Activated naive CD4-positive, alpha-beta T cell treated with anti-CD3 and anti-CD28 coated beads, Interleukin-2, amount 50 U/mL, for 24 hours (primary cell): Measurements from ENCODE around the gene CADM1.

Experiments
- H3K27ac Mint-ChIP-seq: one replicate; pipeline ENCODE4 v1.8.0; 2021; ENCODE audit warnings: mild to moderate bottlenecking, mixed read lengths
- H3K27me3 Mint-ChIP-seq: one replicate; pipeline ENCODE4 v1.8.0; 2021; ENCODE audit warnings: mixed read lengths
- H3K36me3 Mint-ChIP-seq: one replicate; pipeline ENCODE4 v1.8.0; 2021; ENCODE audit warnings: mixed read lengths
- H3K4me1 Mint-ChIP-seq: one replicate; pipeline ENCODE4 v1.8.0; 2021; ENCODE audit warnings: mixed read lengths
- H3K4me3 Mint-ChIP-seq: one replicate; pipeline ENCODE4 v1.8.0; 2021; ENCODE audit warnings: mild to moderate bottlenecking, mixed read lengths
- H3K9me3 Mint-ChIP-seq: one replicate; pipeline ENCODE4 v1.8.0; 2021; ENCODE audit warnings: mixed read lengths

The CADM1 gene

DNA sequence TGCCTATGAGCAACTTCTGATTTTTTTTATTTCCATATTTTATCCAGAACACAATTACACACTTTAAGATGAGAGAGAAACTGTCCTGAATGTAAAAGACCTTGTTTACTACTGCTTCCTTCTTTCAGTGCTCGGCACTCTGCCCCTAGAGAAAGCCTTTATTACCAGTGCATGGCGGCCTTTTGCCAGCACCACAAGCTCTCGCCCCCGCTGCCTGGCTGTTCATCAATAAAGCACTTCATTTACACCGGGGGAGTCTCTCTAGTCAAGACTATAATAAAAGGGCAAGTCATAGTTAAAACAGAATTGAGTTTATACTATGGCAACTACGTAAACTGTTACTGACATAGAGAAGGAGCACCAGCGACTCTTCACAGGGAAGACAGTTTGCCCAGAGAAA is 259.5 kb downstream of the CADM1 start:
- Mint-ChIP-seq H3K36me3 (no peaks in the 10 kb centered on the region), H3K27me3 (no peaks in the 10 kb centered on the region), H3K27ac (no peak overlapping the region), H3K4me1 (no peaks in the 10 kb centered on the region), H3K9me3 (no peaks in the 10 kb centered on the region), H3K4me3 (no peak overlapping the region)

DNA sequence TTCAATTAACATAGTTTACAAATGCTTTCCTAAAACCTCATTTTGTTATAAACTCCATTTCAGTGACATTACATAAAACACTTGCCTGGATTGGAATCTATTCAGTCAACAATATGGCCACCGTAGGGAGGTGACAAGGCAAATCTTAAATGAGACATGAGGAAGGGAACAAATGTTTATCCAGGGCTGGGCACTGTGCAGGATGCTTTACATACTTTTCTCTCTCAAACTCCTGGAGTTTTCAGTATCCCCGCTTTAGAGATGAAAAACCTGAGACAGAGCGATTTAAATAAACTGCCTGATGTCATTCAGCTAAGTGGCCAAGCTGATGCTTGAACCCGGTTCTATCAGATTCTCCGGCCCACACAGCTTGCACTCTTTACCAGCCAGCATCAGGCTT is 259.9 kb downstream of the CADM1 start:
- Mint-ChIP-seq H3K4me3 (no peak overlapping the region), H3K36me3 (no peaks in the 10 kb centered on the region), H3K9me3 (no peaks in the 10 kb centered on the region), H3K4me1 (no peaks in the 10 kb centered on the region), H3K27ac (no peak overlapping the region), H3K27me3 (no peaks in the 10 kb centered on the region)

GRCh38 chr11:115242982-115243381 is 261.2 kb downstream of the CADM1 start:
- Mint-ChIP-seq H3K27me3 (no peaks in the 10 kb centered on the region), H3K9me3 (no peaks in the 10 kb centered on the region), H3K27ac (no peak overlapping the region)

DNA sequence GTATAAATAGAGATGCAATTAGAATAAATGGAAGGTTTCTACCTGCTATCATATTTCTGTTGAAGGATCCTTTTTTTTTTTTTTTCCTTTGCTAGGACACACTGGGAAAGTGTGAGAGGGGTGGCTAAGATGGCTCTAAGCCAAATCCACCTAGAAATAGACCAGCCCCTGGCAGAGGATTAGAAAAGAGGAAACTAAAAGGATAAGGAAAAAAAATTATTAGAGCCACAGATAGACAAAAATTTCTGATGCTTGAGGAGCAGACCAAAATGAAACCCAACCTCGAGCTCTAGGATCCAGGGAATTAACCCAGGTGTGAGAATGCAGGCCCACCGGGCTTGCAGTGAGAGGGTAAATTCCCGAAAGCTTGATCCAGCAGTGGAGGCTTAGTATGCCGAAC is 262.3 kb downstream of the CADM1 start:
- Mint-ChIP-seq H3K36me3 (no peaks in the 10 kb centered on the region), H3K27me3 (no peaks in the 10 kb centered on the region), H3K9me3 (no peaks in the 10 kb centered on the region), H3K27ac (no peak overlapping the region), H3K4me1 (no peaks in the 10 kb centered on the region), H3K4me3 (no peak overlapping the region)

More at GRCh38 chr11:115242982-115243381, 261.2 kb downstream of the CADM1 start:
- no peak overlapping the region for H3K4me3 Mint-ChIP-seq
- no peaks in the 10 kb centered on the region for H3K36me3 Mint-ChIP-seq
- H3K4me1 Mint-ChIP-seq, result no peaks in the 10 kb centered on the region

DNA sequence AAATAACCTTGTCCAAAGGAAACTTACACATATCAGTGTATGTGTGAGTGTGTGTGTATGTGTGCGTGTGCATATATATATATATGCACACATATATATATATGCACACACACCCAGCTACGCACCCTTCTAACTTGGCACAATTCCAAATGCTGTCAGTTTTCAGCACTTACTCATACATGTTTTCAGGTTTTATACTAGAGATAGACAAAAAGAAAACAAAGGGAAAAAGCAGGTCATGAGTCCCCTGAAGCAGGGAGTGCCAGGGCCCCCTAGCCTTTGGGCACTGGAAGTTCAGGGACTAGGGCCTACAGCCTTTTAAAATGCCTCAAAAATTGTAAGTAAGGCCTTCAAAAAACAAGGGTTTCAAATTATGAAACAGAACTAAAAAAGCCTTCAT is 265.4 kb downstream of the CADM1 start:
- Mint-ChIP-seq H3K36me3 (no peaks in the 10 kb centered on the region), H3K27me3 (no peaks in the 10 kb centered on the region), H3K4me1 (no peaks in the 10 kb centered on the region), H3K9me3 (no peaks in the 10 kb centered on the region), H3K4me3 (no peak overlapping the region), H3K27ac (no peak overlapping the region)

GRCh38 chr11:115238086-115238485 is 266.1 kb downstream of the CADM1 start:
- Mint-ChIP-seq H3K36me3 (no peaks in the 10 kb centered on the region), H3K4me1 (no peaks in the 10 kb centered on the region), H3K9me3 (no peaks in the 10 kb centered on the region), H3K27ac (no peak overlapping the region), H3K4me3 (no peak overlapping the region), H3K27me3 (no peaks in the 10 kb centered on the region)

DNA sequence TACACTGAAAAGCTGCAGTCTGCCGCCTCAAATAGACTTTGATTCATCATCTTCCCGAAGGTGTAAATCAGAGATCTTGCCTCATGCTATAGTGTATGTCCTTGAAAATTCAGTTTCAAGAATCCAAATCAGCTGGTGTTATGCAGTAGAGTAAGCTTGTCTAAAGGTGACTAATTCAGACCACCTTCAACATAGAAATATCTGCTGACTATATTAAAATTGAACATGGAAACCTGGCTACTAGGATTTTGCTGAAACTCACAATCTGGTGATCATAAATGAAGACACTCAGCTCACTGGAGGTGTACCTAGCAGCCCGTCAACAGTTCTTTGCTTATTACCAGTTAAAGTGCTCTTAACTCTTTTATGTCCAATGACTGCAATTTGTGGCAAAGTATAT is 266.6 kb downstream of the CADM1 start:
- H3K4me3 Mint-ChIP-seq, result no peak overlapping the region
- no peak overlapping the region for H3K27ac Mint-ChIP-seq
- no peaks in the 10 kb centered on the region for H3K36me3 Mint-ChIP-seq
- H3K9me3 Mint-ChIP-seq, result no peaks in the 10 kb centered on the region
- H3K4me1 Mint-ChIP-seq, result no peaks in the 10 kb centered on the region
- H3K27me3 Mint-ChIP-seq, result no peaks in the 10 kb centered on the region

DNA sequence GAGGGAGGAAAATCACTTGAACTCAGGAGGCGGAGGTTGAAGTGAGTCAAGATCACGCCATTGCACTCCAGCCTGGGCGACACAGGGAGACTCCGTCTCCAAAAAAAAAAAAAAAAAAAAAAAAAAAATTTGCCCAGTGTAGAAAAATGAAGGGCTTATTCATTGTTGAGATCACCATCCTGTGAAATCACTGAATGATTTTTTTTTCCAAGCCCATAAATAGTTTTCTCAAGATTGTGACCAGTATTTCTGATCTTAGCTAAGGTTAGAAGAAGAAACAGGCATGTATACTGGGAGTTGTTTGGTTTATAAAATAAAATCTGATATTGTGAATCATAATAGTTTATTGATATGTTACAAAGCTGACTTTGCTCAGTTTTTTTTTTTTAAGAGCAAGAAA is 269.4 kb downstream of the CADM1 start:
- Mint-ChIP-seq H3K4me1 (no peaks in the 10 kb centered on the region), H3K27me3 (peaks cover 6% of the 10 kb centered on the region), H3K27ac (no peak overlapping the region), H3K36me3 (no peaks in the 10 kb centered on the region), H3K4me3 (no peak overlapping the region), H3K9me3 (peaks cover 4% of the 10 kb centered on the region)

DNA sequence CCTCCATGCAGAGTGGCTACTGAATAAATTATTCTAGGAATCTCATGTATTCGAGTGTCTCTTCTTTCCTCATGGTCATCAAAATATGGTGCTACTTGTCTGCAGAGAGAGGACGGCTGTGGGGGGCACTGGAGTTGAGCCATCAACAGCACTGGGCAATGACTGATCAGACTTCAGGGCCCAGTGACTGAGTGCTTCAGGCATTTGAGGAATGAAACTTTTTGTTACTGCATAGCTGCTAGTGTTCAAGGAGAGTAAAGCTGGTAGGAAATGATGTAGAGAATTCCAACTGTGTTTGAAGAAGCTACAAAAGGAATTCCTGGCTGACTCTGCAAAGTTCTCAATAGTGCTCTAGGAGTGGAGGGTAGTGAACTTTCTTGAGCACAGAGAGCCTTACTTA is 277.7 kb downstream of the CADM1 start:
- H3K4me1 Mint-ChIP-seq, result no peaks in the 10 kb centered on the region
- peaks cover 11% of the 10 kb centered on the region for H3K27me3 Mint-ChIP-seq
- H3K36me3 Mint-ChIP-seq, result no peaks in the 10 kb centered on the region
- no peak overlapping the region for H3K4me3 Mint-ChIP-seq
- peaks cover 4% of the 10 kb centered on the region for H3K9me3 Mint-ChIP-seq
- no peak overlapping the region for H3K27ac Mint-ChIP-seq

DNA sequence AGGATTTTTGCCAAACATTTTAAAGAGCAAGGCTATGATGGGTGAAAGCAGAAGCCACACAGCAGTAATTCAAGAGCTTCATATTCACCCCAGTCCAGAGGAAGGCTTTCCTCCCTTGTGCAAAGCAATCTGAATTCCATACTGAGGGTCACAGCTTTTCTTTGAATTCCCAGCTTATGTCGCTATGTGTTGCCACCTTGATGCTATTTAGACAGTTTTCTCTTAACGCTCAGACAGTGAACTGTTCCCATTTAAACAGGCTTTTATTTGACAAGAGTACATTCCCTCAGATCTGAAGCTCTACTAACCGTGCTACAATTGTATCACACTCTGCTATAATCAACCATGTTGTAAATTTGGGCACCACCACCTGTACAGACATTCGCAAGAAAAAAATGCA is 279.7 kb downstream of the CADM1 start:
- peaks cover 2% of the 10 kb centered on the region for H3K27me3 Mint-ChIP-seq
- no peak overlapping the region for H3K27ac Mint-ChIP-seq
- no peaks in the 10 kb centered on the region for H3K9me3 Mint-ChIP-seq
- no peaks in the 10 kb centered on the region for H3K36me3 Mint-ChIP-seq
- no peak overlapping the region for H3K4me3 Mint-ChIP-seq
- H3K4me1 Mint-ChIP-seq, result no peaks in the 10 kb centered on the region

DNA sequence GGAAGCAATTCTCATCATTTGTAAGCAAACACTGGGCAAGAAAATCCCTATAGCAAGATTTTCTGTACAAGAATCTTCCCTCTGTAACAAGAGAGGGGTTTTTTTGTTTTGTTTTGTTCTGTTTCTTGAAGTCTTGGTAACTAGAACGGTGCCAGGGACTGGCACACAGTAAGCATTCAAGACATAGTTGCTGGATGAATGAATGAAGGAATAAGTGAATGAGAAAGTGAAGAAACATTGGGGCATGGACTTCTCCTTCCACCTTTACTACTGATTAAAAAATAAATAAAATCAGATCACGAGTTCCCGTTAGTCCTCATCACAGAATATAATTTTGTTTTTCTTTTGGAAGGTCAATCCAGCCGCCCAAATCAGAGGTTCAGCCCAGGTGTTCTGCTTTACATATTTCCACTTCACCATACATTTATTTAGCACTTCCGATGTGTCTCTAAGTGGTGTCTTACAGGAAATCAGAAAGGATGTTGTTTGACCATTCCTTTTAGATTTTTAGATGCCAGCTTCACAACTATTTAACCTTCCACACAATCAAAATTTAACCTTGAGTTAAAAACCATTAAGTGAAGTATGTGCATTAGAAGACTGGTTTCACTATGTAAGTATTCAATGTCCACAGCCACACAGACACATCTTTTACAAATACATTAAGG is 281.2 kb downstream of the CADM1 start:
- Mint-ChIP-seq H3K4me1 (no peaks in the 10 kb centered on the region), H3K27ac (no peak overlapping the region), H3K4me3 (no peak overlapping the region)

DNA sequence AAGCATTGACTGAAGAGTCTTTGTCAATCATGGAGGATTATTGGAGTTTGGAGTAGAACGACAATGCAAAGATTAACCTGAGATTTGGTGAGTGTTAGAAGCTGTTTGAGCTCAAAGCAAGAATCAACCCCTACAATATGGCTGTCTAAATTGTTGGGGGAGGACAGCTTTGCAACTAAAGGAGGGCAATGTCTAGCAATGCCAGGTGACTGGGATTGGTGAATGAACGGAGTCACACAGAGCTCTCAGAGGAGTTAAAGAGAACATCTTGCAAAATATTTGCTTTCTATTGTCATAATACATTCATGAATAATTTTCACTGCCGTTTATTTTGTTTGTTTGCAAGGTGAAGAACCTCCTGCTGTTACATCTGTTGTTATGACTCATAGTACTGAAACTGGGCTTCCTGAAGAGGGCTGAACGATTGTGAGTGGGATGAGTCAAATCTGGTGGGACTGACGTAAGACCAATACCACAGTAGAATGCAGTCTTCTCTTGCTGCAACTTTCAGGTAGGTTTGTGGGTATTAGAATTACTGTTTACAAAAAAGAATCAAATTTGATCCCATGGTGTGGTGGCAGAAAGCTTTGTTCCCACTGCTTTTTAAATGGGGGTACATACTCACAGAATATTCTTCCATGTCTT is 281.9 kb downstream of the CADM1 start:
- Mint-ChIP-seq H3K27me3 (peaks cover 2% of the 10 kb centered on the region), H3K4me3 (no peak overlapping the region), H3K27ac (no peak overlapping the region), H3K4me1 (no peaks in the 10 kb centered on the region), H3K36me3 (no peaks in the 10 kb centered on the region), H3K9me3 (no peaks in the 10 kb centered on the region)

More for the DNA sequence above, 281.2 kb downstream of the CADM1 start:
- Mint-ChIP-seq H3K27me3 (peaks cover 2% of the 10 kb centered on the region), H3K9me3 (no peaks in the 10 kb centered on the region), H3K36me3 (no peaks in the 10 kb centered on the region)

- Mint-ChIP-seq H3K27ac (no peak overlapping the region), H3K4me3 (no peak overlapping the region), H3K9me3 (no peaks in the 10 kb centered on the region), H3K27me3 (peaks cover 2% of the 10 kb centered on the region), H3K36me3 (no peaks in the 10 kb centered on the region), H3K4me1 (no peaks in the 10 kb centered on the region)
These were observed 282.6 kb downstream of the CADM1 start for GRCh38 chr11:115221461-115222069.

DNA sequence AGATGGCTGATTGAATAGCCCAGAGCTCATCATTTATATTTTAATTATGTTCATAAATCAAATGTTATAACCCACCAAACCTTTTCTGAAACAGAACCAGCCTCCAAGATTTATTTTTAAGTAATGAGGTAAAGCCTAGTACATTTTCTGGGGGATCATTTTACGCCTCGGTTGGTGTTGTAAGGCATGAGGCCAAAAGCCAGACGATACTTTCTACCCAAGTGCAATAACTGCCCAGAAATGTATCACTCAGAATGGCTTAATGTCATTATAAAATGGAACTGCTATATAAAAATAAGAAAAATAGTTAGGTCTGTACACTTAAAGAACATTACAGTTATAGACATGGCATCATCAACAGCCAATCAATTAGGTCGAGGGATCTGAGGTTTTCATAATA is 283.3 kb downstream of the CADM1 start:
- no peaks in the 10 kb centered on the region for H3K4me1 Mint-ChIP-seq
- no peaks in the 10 kb centered on the region for H3K9me3 Mint-ChIP-seq
- H3K36me3 Mint-ChIP-seq, result no peaks in the 10 kb centered on the region
- peaks cover 2% of the 10 kb centered on the region for H3K27me3 Mint-ChIP-seq
- no peak overlapping the region for H3K4me3 Mint-ChIP-seq
- no peak overlapping the region for H3K27ac Mint-ChIP-seq

DNA sequence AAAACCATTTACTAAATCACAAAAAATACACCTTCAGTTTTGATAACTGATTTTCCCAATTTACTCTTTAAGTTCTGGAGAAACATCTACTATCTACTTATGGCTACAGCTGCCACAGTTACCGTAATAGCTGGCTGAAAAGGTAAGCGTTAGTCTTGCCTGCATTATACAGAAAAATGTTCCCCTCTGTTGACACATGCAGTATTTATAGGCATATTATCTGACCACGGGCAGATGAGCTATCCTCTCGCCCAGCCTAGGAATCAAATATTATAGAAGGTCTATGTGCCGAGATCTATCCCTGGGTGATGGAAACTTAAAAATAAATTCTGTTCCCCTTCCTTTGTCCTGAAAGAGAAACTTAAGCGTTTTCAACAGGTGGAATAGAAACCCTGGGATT is 283.8 kb downstream of the CADM1 start:
- H3K4me1 Mint-ChIP-seq, result no peaks in the 10 kb centered on the region
- H3K9me3 Mint-ChIP-seq, result no peaks in the 10 kb centered on the region
- H3K27me3 Mint-ChIP-seq, result peaks cover under 1% of the 10 kb centered on the region
- H3K27ac Mint-ChIP-seq, result no peak overlapping the region
- H3K36me3 Mint-ChIP-seq, result no peaks in the 10 kb centered on the region
- H3K4me3 Mint-ChIP-seq, result no peak overlapping the region

DNA sequence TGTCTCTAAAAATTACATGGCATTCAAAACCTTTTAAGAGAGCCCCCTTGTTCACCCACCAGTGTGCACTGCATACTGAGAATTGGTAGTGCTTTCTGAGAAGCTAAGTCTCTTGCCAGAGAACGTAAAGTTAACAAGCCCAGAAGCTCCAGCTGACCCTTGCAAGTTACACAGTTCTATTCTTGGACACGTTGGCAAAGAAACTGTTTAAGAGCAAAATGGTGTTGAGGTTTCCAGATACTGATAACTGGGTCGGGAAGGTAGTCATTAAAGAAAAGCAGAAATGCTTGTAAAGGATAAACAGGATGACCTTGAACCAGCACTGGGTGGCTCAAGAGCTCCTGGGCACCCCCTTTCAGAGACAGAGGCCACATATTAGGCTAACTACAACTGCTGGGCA is 284.8 kb downstream of the CADM1 start:
- no peaks in the 10 kb centered on the region for H3K9me3 Mint-ChIP-seq
- no peaks in the 10 kb centered on the region for H3K36me3 Mint-ChIP-seq
- H3K4me3 Mint-ChIP-seq, result no peak overlapping the region
- no peak overlapping the region for H3K27ac Mint-ChIP-seq
- no peaks in the 10 kb centered on the region for H3K27me3 Mint-ChIP-seq
- H3K4me1 Mint-ChIP-seq, result no peaks in the 10 kb centered on the region
